GM21390 (cell line): ENCODE results near the gene PPEF1.
A peak's percentile ranks its signal among the peaks of the same experiment; 100 is the strongest.
"Not testable (repeated sequence)": the region's sequence is repeated elsewhere in the genome, so short reads cannot be mapped to it uniquely, and the experiment has no call there.

ENCODE experiments used
- ATAC-seq: cut with Tn5 transposase; IDR thresholded peaks from one replicate; pipeline ENCODE4 v1.9.1; 2021; ENCODE audit not compliant: unreplicated experiment

Gene PPEF1

GRCh38 chrX:18792828-18793227, 85.4 kb downstream of the PPEF1 start:
- no peak for ATAC-seq

- no peak for ATAC-seq
Observed at GRCh38 chrX:18793601-18794089, 86.2 kb downstream of the PPEF1 start.

GRCh38 chrX:18797141-18797540, 89.7 kb downstream of the PPEF1 start:
- no peak for ATAC-seq

- no peak for ATAC-seq
Observed at GRCh38 chrX:18799911-18800310, 92.5 kb downstream of the PPEF1 start.

- ATAC-seq, result no peak
Observed at GRCh38 chrX:18809641-18810040, 102.2 kb downstream of the PPEF1 start.

GRCh38 chrX:18810416-18810815, 103.0 kb downstream of the PPEF1 start:
- ATAC-seq, result no peak

- no peak for ATAC-seq
Observed at GRCh38 chrX:18825375-18825774, 117.9 kb downstream of the PPEF1 start.

- ATAC-seq, result no peak
Observed at GRCh38 chrX:18828832-18829404, 121.5 kb downstream of the PPEF1 start.

- ATAC-seq, result no peak
Observed at GRCh38 chrX:18833071-18833731, 125.8 kb downstream of the PPEF1 start.

GRCh38 chrX:18847901-18848300, 140.5 kb downstream of the PPEF1 start:
- not testable (repeated sequence) for ATAC-seq

GRCh38 chrX:18855919-18856644, 148.6 kb downstream of the PPEF1 start:
- ATAC-seq, result peak; percentile 95

- no peak for ATAC-seq
Observed at GRCh38 chrX:18856645-18856997, 149.2 kb downstream of the PPEF1 start.

GRCh38 chrX:18861511-18861910, 154.1 kb downstream of the PPEF1 start:
- ATAC-seq, result no peak

GRCh38 chrX:18864390-18864920, 157.0 kb downstream of the PPEF1 start:
- ATAC-seq, result no peak

- ATAC-seq, result no peak
Observed at GRCh38 chrX:18871161-18871890, 163.9 kb downstream of the PPEF1 start.

GRCh38 chrX:18871970-18872369, 164.5 kb downstream of the PPEF1 start:
- no peak for ATAC-seq

- ATAC-seq, result no peak
Observed at GRCh38 chrX:18872621-18873020, 165.2 kb downstream of the PPEF1 start.

GRCh38 chrX:18873189-18873791, 165.8 kb downstream of the PPEF1 start:
- ATAC-seq, result no peak

GRCh38 chrX:18873836-18874235, 166.4 kb downstream of the PPEF1 start:
- ATAC-seq, result no peak

- no peak for ATAC-seq
Observed at GRCh38 chrX:18874560-18875255, 167.3 kb downstream of the PPEF1 start.
